Liver (tissue), 9 donors: Measurements from ENCODE around the gene TMEM178A. TPM values are rescaled to one million over a fixed set of nuclear protein-coding genes. Genes with fewer than 3 reads are reported as not detected.

Experiments used
- DNase-seq: peaks from one replicate; pipeline ENCODE4 v3.0.0-alpha.2; 2017; ENCODE audit warnings: low spot score
- H3K27ac ChIP-seq, 2 donors: one replicate each; pipeline ENCODE4 v1.7.0; 2013; ENCODE audit warnings: inconsistent platforms in 2 of 2, low read length in 2 of 2, control low read depth in 1 of 2, low read depth in 1 of 2, mild to moderate bottlenecking in 1 of 2
- H3K27me3 ChIP-seq, 4 donors: one replicate each; pipeline versions ENCODE4 v1.6.1 to v1.7.0; 2013; ENCODE audit warnings: low read length in 3 of 4, inconsistent platforms in 1 of 4, mild to moderate bottlenecking in 1 of 4, moderate library complexity in 1 of 4; ENCODE audit not compliant: control insufficient read depth in 4 of 4, insufficient read depth in 4 of 4
- H3K36me3 ChIP-seq, 4 donors: one replicate each; pipeline versions ENCODE4 v1.6.1 to v1.7.0; 2013; ENCODE audit warnings: low read length in 3 of 4, mild to moderate bottlenecking in 3 of 4, low read depth in 1 of 4, moderate library complexity in 1 of 4; ENCODE audit not compliant: control insufficient read depth in 4 of 4, insufficient read depth in 3 of 4
- H3K4me1 ChIP-seq, 4 donors: one replicate each; pipeline versions ENCODE4 v1.6.1 to v1.7.0; 2013; ENCODE audit warnings: low read length in 3 of 4, mild to moderate bottlenecking in 3 of 4, moderate library complexity in 1 of 4; ENCODE audit not compliant: control insufficient read depth in 4 of 4, insufficient read depth in 4 of 4
- H3K4me3 ChIP-seq, 3 donors: one replicate each; pipeline versions ENCODE4 v1.6.1 to v1.7.0; 2013; ENCODE audit warnings: low read length in 3 of 3, control low read depth in 1 of 3, low read depth in 1 of 3, mild to moderate bottlenecking in 1 of 3
- H3K9ac ChIP-seq, 2 donors: one replicate each; pipeline ENCODE4 v1.7.0; 2013; ENCODE audit warnings: low read length in 2 of 2, mild to moderate bottlenecking in 2 of 2, moderate library complexity in 2 of 2, control low read depth in 1 of 2, low read depth in 1 of 2
- H3K9me3 ChIP-seq, 4 donors: one replicate each; pipeline versions ENCODE4 v1.6.1 to v1.7.0; 2013; ENCODE audit warnings: low read length in 3 of 4; ENCODE audit not compliant: control insufficient read depth in 4 of 4
- CTCF ChIP-seq: fragments of 150-350 bp; IDR thresholded peaks from 2 replicates; pipeline ENCODE4 v1.5.1; 2017; ENCODE audit warnings: improper control_type of control experiment, low read depth, low read length; ENCODE audit not compliant: missing input control
- EGR1 ChIP-seq, 2 donors: IDR thresholded peaks; 2 replicates each; pipeline ENCODE4 v1.6.1; 2016 to 2018; ENCODE audit warnings: antibody characterized with exemption in 2 of 2, low read depth in 2 of 2
- GABPA ChIP-seq, 2 donors: IDR thresholded peaks in 1 of 2; conservative IDR thresholded peaks in 1 of 2; 2 replicates each; pipeline ENCODE4 v1.6.1; 2016; ENCODE audit warnings: antibody characterized with exemption in 2 of 2, mild to moderate bottlenecking in 1 of 2, moderate library complexity in 1 of 2
- HNF4A ChIP-seq, 2 donors: conservative IDR thresholded peaks; 2 replicates each; pipeline ENCODE4 v1.6.1; 2016; ENCODE audit warnings: antibody characterized with exemption in 2 of 2, mild to moderate bottlenecking in 2 of 2
- HNF4G ChIP-seq: IDR thresholded peaks from 2 replicates; pipeline ENCODE4 v1.6.1; 2016; ENCODE audit warnings: antibody characterized with exemption
- JUND ChIP-seq, 2 donors: IDR thresholded peaks; 2 replicates each; pipeline ENCODE4 v1.6.1; 2016; ENCODE audit warnings: antibody characterized with exemption in 2 of 2
- NR2F2 ChIP-seq: IDR thresholded peaks from 2 replicates; pipeline ENCODE4 v1.6.1; 2016; ENCODE audit warnings: antibody characterized with exemption
- SP1 ChIP-seq: IDR thresholded peaks from 2 replicates; pipeline ENCODE4 v1.6.1; 2018; ENCODE audit warnings: antibody characterized with exemption, mild to moderate bottlenecking
- TAF1 ChIP-seq: conservative IDR thresholded peaks from 2 replicates; pipeline ENCODE4 v1.6.1; 2016; ENCODE audit warnings: antibody characterized with exemption, mild to moderate bottlenecking
- ZBTB33 ChIP-seq: IDR thresholded peaks from 2 replicates; pipeline ENCODE4 v1.6.1; 2016; ENCODE audit warnings: antibody characterized with exemption
- WGBS: extraction: QIAGEN DNeasy Blood & Tissue Kit; methylation state at CpG from one replicate; pipeline ENCODE4 v1.1.7; 2013; 5-methylcytosine and 5-hydroxymethylcytosine counted together
- polyA plus RNA-seq, 2 donors: library from polyadenylated mRNA; stranded (reverse) in 1 of 2; unstranded in 1 of 2; fragments of 200-250 nt in 1 of 2; fragments of >200 nt in 1 of 2; fragmentation: Nextera tagmentation in 1 of 2; extraction: Ambion mirVana in 1 of 2; gene quantifications; one replicate each; pipeline versions ENCODE4 v1.2.1 to v1.2.3, GENCODE V29; 2013 to 2015
- total RNA-seq, 2 donors: library from RNA; depleted of rRNA; stranded (reverse); fragments of >200 nt; gene quantifications; one replicate each; pipeline ENCODE4 v1.2.3, GENCODE V29; 2014
- TF ChIP-seq, protein P1 (sequence below): IDR thresholded peaks from 2 replicates; pipeline ENCODE4 v1.6.1; 2016; ENCODE audit warnings: antibody characterized with exemption, mild to moderate bottlenecking
- TF ChIP-seq, protein P2 (sequence below): IDR thresholded peaks from 2 replicates; pipeline ENCODE4 v1.6.1; 2016; ENCODE audit warnings: antibody characterized with exemption
- TF ChIP-seq, protein P3 (sequence below): IDR thresholded peaks from 2 replicates; pipeline ENCODE4 v1.6.1; 2016; ENCODE audit warnings: antibody characterized with exemption
- donor health status: healthy.
- donor health status: healthy.
- donor health status: healthy.
- donor health status: healthy.
- donor health status: healthy.

TMEM178A gene
- total and polyA plus RNA-seq, 4 donors, result 0.21 to 0.64 (median 0.49) TPM

GRCh38 chr2:39686456-39686855 is 20.7 kb downstream of the TMEM178A start:
- H3K27ac ChIP-seq, result no peak overlapping the region
- TF ChIP-seq, protein P1, sequence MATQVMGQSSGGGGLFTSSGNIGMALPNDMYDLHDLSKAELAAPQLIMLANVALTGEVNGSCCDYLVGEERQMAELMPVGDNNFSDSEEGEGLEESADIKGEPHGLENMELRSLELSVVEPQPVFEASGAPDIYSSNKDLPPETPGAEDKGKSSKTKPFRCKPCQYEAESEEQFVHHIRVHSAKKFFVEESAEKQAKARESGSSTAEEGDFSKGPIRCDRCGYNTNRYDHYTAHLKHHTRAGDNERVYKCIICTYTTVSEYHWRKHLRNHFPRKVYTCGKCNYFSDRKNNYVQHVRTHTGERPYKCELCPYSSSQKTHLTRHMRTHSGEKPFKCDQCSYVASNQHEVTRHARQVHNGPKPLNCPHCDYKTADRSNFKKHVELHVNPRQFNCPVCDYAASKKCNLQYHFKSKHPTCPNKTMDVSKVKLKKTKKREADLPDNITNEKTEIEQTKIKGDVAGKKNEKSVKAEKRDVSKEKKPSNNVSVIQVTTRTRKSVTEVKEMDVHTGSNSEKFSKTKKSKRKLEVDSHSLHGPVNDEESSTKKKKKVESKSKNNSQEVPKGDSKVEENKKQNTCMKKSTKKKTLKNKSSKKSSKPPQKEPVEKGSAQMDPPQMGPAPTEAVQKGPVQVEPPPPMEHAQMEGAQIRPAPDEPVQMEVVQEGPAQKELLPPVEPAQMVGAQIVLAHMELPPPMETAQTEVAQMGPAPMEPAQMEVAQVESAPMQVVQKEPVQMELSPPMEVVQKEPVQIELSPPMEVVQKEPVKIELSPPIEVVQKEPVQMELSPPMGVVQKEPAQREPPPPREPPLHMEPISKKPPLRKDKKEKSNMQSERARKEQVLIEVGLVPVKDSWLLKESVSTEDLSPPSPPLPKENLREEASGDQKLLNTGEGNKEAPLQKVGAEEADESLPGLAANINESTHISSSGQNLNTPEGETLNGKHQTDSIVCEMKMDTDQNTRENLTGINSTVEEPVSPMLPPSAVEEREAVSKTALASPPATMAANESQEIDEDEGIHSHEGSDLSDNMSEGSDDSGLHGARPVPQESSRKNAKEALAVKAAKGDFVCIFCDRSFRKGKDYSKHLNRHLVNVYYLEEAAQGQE, result no peak
- TF ChIP-seq EGR1 (IDR thresholded peaks at IDR 0.05; ENCODE audit: low read depth in 2 of 2) (no peak), CTCF (no peak), ZBTB33 (no peak), JUND (IDR thresholded peaks at IDR 0.05) (no peak), HNF4A (conservative IDR thresholded peaks at IDR 0.05) (no peak), GABPA (IDR thresholded peaks at IDR 0.05 in 1 of 2, conservative IDR thresholded peaks at IDR 0.05 in 1 of 2) (no peak), SP1 (no peak), NR2F2 (no peak), HNF4G (no peak)
- TF ChIP-seq, protein P2, sequence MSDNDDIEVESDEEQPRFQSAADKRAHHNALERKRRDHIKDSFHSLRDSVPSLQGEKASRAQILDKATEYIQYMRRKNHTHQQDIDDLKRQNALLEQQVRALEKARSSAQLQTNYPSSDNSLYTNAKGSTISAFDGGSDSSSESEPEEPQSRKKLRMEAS, result no peak
- H3K9ac ChIP-seq, result no peak overlapping the region
- H3K27me3 ChIP-seq, result no peaks in the 10 kb centered on the region
- WGBS, result 82% methylated on average over 6 of the region's 6 CpGs
- H3K4me3 ChIP-seq, result no peak overlapping the region
- no peaks in the 10 kb centered on the region for H3K36me3 ChIP-seq
- no peaks in the 10 kb centered on the region for H3K4me1 ChIP-seq
- DNase-seq, result no peak
- peaks cover 0 to 3% (median 2%) of the 10 kb centered on the region in 4 donors for H3K9me3 ChIP-seq

GRCh38 chr2:39688181-39688580 is 22.5 kb downstream of the TMEM178A start:
- TF ChIP-seq NR2F2 (no peak), HNF4A (conservative IDR thresholded peaks at IDR 0.05) (no peak), TAF1 (no peak), EGR1 (IDR thresholded peaks at IDR 0.05; ENCODE audit: low read depth in 2 of 2) (no peak)
- TF ChIP-seq, protein P2, result no peak
- TF ChIP-seq, protein P3, sequence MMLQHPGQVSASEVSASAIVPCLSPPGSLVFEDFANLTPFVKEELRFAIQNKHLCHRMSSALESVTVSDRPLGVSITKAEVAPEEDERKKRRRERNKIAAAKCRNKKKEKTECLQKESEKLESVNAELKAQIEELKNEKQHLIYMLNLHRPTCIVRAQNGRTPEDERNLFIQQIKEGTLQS, result no peak
- Histone ChIP-seq H3K27me3 (no peaks in the 10 kb centered on the region), H3K9me3 (peaks cover 0 to 3% (median 2%) of the 10 kb centered on the region in 4 donors), H3K9ac (no peak overlapping the region), H3K36me3 (no peaks in the 10 kb centered on the region), H3K27ac (no peak overlapping the region), H3K4me3 (no peak overlapping the region), H3K4me1 (no peaks in the 10 kb centered on the region)
- WGBS, result 64% methylated on average over 2 of the region's 2 CpGs
- no peak for DNase-seq
